CD4-positive, alpha-beta T cell treated with Interleukin-4 for 1 hour (primary cell): ENCODE measurements around the gene TRA2A.
"Not testable (repeated sequence)": the region's sequence is repeated elsewhere in the genome, so short reads cannot be mapped to it uniquely, and the experiment has no call there.

Experiments used
- DNase-seq, 2 donors: peaks; one replicate each; pipeline ENCODE4 v3.0.0-alpha.2; 2020 to 2022

The TRA2A gene

DNA sequence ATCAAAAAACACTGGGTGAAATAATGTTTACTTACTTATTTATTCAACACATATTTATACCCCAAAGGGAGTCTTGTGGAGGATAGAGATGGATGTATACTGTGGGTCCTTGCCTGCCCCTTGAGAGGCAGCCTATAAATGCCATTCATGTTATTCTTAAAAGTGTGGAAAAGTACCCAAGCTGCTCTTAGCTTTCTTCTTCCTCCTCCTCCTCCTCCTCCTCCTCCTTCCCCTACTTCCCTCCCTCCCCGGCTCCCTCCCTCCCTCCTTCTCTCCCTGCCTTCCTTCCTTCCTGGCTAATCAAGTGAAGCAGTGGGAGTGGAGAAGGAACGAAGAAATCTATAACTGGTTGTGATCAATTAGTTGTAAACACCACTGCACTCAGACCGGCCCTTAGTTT is 40.3 kb downstream of the TRA2A start:
- DNase-seq = no peak

DNA sequence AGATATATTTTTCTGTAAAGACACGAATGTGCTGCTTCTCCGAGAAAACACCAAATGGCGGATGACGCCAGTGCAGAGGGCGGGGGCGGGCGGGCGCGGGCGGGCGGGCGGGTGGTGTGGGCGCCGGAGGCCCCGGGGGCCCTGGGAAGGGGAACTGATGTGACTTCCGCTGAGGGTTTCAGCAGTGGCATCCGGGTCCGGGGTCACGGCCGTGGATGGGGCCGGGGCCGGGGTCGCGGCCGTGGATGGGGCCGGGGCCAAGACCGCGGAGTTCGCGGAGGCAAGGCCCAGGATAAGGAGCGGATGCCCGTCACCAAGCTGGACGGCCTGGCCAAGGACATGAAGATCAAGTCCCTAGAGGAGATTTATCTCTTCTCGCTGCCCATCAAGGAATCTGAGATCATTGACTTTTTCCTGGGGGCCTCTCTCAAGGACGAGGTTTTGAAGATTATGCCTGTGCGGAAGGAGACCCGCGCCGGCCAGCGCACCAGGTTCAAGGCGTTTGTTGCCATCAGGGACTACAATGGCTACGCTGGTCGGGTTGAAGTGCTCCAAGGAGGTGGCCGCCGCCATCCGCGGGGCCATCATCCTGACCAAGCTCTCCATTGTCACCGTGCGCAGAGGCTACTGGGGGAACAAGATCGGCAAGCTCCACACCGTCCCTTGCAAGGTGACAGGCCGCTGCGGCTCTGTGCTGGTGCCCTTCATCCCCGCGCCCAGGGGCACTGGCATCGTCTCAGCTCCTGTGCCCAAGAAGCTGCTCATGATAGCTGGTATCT is 41.2 kb downstream of the TRA2A start:
- DNase-seq = peak; percentile 67 to 72

DNA sequence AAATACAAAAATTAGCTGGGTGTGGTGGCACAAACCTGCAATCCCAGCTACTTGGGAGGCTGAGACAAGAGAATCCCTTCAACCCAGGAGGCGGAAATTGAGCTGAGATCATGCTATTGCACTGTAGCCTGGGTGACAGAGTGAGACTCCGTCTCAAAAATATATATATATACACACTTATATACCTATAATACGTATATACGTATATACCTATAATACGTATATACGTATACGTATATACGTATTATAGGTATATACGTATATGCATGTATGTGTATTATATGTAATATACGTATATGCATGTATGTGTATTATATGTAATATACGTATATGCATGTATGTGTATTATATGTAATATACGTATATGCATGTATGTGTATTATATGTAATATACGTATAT is 43.1 kb downstream of the TRA2A start:
- not testable (repeated sequence) for DNase-seq

DNA sequence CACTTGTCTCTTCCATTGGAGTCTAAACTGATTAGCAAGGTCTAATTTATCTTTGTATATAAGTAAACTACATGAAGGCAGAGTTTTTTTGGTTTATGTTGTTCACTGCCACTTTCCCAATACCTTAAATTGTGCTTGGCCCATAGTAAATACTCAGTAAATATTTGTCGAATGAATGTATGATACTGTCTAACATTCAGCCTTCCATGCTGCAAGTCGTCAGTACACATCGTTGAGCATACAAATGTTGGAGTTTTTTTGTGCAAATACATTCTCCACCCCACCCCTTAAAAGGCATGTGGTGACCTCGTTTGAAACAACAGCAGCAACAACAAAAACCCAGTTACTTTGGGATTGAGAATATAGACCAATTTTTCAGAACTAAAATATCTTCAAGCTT is 44.1 kb downstream of the TRA2A start:
- DNase-seq = no peak

GRCh38 chr7:23486002-23486773 is 45.6 kb downstream of the TRA2A start:
- DNase-seq = no peak

- no peak for DNase-seq
Measured at GRCh38 chr7:23482686-23483085, 49.1 kb downstream of the TRA2A start.

- DNase-seq = no peak
Measured at GRCh38 chr7:23477962-23478866, 53.6 kb downstream of the TRA2A start.

DNA sequence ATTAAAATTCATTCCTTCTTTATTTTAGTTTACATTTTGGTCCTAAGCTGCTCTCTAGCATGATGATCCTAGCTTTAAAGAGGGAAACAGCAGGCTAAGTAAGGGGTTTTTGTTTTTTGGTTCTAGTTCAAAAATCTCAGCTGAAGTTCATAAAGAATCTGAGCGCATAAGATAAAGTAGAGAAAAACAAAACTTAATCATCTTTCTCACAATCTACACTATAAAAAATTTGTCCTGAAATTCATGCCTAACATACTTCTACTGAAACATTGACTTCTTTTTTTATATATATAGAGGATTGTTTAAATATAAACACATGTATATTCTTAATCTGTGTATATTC is 54.7 kb downstream of the TRA2A start:
- no peak for DNase-seq

DNA sequence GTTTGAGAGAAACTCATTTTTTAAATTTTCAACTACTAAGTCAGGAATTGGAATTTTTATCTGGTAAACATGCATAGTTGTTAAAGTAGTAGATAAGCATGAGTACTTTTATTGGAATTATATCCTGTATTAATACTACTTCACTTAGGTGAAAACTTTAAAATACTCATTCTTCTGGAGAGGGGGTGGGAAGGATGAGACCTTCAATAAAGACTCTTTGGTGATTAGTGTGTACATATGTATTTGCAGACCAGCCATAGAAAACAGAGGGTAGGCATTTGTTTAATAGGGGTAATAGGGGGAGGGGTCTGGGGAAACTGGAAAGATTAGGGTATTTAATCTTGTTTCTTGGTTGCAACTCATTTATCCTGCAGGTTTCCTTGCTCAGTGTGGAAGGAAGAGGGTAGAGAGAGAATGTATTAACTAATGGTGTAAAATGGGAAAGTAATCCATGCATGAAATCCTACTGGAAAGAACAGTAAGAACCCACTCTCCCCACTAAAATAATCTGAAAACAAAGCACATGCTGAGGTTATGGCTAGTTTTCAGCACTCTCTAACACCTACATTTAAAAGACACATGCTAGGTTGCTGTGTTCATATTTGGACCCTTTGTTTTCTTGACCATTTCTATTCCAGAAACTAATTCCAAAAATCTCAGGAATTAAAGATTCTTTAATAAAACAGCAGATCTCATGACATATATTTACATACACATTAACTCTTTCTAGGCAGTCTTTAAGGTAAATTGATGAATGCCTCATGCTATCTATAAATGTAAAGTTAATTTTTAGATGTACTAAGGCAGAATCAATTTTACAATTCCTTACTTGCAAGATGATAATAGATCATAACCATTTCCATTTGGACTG is 55.3 kb downstream of the TRA2A start:
- DNase-seq = no peak

GRCh38 chr7:23475576-23475839 is 56.3 kb downstream of the TRA2A start:
- no peak for DNase-seq

DNA sequence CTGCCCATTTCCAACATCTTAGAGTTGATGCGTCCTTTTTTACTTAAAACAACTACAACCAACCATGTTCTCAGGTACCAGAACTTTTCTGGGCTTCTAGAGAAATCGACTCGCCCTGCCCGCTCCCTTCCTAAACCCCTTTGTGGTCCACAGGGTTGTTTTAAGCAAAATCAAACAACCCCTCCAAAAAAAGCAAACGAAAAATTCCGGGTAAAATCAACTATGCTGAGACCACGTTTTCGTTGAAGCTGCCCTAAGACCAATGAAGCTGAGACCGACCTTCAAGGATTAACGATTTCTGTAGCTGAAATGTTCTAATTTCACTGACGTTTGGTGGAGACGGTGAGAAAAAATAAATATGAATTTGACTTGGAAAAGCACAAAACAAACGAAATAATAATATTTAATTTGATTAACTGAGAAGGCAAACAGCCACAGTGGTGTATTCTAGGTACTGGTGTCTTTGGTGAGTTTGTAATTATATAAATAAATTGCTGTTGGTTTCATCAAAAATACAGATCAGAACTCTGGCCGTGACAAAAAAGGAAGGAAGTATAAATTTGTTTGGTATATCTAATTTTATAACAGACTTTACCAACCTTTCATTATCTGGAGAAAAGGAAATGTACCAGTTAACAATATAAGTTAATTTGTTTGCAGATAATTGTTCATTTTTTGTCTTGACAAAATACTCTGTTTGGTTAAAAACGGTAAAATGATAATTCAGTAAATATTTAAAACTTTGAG is 56.8 kb downstream of the TRA2A start:
- peak in 1 of 2 donors; percentile 25 for DNase-seq

DNA sequence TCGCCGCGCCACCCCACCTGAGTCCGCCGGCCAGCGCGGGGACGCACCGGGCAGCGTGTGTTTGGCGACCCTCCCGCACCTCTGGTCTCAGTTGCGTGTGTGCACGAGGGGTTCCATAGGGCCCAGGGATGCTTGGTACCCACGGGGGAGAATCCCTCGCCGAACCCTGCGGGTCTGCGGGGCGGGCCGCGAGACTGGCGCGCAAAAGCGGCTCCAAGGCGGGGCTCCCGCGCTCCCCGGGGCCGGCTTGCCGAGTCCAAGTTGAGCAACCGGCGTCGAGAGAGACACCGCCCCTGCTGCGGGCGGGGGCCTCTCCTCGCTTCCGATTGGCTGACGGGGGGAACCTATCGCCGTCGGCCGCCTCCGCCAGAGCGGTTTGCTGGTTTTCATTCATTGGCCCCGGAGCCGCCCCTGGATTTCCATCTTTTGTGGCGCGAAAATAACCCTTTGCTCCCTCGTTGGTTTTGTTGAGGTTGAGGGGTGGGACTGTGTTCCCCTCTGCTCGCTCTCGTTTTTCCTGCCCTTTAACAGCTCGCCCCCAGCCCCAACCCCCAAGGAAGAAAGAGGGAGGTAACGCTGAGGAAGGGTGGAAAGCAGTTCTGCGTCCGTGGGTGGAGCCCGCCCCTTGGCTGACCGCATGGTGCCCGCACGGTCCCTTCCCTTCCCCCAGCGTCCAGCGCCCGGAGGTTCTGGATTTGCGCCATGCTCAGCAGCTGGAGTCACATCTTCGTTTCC is 57.5 kb downstream of the TRA2A start:
- peak; percentile 49 to 78 for DNase-seq

GRCh38 chr7:23473844-23474093 is 58.0 kb downstream of the TRA2A start:
- DNase-seq = no peak

GRCh38 chr7:23472956-23473843 is 58.6 kb downstream of the TRA2A start:
- DNase-seq = no peak

- no peak for DNase-seq
Measured at GRCh38 chr7:23472556-23472955, 59.2 kb downstream of the TRA2A start.

- DNase-seq = no peak
Measured at GRCh38 chr7:23472046-23472445, 59.7 kb downstream of the TRA2A start.

DNA sequence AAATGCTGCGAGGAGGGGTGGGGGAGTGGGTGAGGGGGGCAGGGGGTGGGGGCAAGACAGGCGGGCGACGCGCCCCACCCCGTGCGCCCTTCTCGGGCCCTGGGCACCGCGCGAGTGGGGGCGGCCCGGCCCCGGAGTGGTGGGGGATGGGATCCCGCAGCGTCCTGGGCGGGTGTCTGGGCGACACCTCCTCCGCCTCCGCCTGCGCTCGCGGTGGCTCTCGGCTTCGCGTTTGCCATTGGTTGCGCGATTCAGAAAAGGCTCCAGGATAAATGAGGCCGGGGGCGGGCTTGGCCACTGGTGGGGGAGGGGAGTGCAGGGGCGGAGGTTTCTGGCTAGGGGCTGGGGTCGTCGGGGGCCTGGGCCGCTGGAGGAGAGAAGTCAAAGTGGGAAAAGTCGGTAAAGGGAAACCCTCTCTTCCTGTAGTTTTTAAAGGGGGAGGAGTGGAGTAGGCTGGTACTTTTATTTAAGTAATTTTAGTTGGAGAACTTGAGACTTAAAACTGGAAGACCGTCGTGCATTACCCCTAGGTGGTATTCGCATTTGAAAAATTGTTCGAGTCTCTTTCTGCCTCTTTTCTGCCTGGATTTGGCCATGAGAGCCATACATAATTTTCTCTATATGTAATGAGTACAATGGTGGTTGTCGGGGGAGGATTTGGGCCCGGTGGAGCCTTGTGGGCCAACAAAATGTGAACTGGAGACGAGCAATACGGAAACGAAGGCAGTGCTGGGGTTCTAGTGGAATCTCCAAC is 60.5 kb downstream of the TRA2A start:
- peak; percentile 26 to 37 for DNase-seq

DNA sequence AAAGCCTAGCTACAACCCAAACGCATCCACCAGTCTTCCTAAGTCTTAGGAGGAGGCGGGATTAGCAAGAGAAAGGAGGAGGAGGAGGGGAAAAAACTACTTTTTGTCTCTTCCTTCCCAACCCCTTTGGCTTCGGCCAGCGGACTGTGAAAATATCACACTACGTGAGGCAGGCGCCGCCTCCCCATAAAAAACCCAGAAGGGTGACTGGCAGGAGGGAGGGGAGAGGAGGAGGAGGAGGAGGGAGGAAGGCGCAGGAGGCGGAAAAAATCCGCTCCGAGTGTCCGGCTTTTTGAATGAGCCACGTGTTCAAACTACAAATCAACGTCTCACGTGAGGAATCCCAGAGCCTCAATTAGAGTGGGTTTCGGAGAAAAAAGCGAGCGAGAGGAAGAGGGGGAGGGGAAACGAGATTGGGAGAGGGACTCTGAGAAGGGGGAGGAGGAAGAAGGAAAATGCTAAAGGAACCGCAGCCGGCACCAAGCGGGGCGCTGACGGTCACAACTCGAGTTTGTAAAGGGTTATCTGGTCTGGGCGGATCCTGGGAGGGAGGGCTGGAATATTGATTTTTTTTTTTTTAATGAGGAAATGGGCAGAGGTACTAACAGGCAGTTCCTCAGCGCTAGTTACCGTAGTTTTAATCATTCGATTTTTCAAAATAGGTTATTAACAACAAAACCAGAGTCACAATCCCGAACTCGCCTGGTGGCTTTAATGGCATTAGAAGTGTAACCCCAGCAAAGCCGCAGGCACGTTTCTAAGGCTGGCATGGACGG is 61.3 kb downstream of the TRA2A start, which contains the start of gene IGF2BP3:
IGF2BP3 (minus strand) TSS at position 162 of the 776 bp plus-strand sequence. CDS start 381 bp downstream, outside the sequence.
- no peak for DNase-seq

GRCh38 chr7:23469961-23470250 is 61.9 kb downstream of the TRA2A start:
- no peak for DNase-seq
